Measurements from ENCODE around the gene NPRL2.

DNA sequence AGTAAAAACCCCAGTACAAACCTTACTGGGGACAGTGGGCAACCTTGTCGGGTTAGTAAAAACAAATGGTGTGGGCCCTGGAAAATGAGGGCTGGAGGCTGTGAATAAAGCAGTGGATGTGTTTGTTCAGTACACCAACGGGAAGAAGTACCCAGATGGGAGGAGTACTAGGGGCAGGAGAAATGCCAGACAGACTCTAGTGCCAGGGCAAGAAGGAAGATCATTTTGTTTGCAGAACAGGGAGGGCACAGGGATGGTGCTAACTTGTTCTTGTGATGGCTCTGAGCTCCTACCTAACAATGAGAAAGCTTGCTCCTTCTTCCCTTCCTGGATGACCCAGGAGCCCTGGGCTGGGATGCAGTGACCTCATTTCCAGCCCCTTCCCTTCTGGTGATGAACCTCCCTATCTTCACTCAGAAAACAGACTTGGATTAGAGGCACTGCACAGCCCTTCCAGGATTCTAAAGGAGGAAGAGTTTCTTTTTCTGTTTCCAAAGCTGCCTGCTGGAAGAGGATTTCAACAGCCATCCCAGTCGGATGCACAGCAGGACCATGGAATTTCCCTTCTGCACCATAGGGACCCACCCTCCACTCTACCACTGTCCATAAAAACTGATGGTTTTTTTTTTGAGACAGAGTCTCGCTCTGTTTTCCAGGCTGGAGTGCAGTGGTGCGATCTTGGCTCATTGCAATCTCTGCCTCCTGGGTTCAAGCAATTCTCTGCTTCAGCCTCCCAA lies 16.1 kb downstream of the NPRL2 start:
- TF ChIP-seq, protein P1, sequence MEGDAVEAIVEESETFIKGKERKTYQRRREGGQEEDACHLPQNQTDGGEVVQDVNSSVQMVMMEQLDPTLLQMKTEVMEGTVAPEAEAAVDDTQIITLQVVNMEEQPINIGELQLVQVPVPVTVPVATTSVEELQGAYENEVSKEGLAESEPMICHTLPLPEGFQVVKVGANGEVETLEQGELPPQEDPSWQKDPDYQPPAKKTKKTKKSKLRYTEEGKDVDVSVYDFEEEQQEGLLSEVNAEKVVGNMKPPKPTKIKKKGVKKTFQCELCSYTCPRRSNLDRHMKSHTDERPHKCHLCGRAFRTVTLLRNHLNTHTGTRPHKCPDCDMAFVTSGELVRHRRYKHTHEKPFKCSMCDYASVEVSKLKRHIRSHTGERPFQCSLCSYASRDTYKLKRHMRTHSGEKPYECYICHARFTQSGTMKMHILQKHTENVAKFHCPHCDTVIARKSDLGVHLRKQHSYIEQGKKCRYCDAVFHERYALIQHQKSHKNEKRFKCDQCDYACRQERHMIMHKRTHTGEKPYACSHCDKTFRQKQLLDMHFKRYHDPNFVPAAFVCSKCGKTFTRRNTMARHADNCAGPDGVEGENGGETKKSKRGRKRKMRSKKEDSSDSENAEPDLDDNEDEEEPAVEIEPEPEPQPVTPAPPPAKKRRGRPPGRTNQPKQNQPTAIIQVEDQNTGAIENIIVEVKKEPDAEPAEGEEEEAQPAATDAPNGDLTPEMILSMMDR (IDR thresholded peaks at IDR 0.05; ENCODE audit: control extremely low read depth in 1 of 3, insufficient read depth in 1 of 3, low read depth in 1 of 3, low read length in 3 of 3), result no peak
- no peak for TF ChIP-seq POLR2A (IDR thresholded peaks at IDR 0.05; ENCODE audit: control extremely low read depth in 1 of 2, low read depth in 2 of 2, low read length in 2 of 2)
- TF ChIP-seq RBBP5 (IDR thresholded peaks at IDR 0.05; ENCODE audit: borderline replicate concordance, low read depth, low read length), result no peak
- no peak for TF ChIP-seq NRF1 (IDR thresholded peaks at IDR 0.05; ENCODE audit: low read depth, low read length)
- TF ChIP-seq EP300 (IDR thresholded peaks at IDR 0.05; ENCODE audit: borderline replicate concordance in 1 of 2, low read depth in 2 of 2, low read length in 2 of 2), result no peak
- no peak for TF ChIP-seq POLR2AphosphoS5 (IDR thresholded peaks at IDR 0.05; ENCODE audit: low read depth, low read length)
- TF ChIP-seq TBP (IDR thresholded peaks at IDR 0.05; ENCODE audit: low read depth, low read length), result no peak
- no peak for TF ChIP-seq EZH2 (IDR thresholded peaks at IDR 0.05; ENCODE audit: low read depth, low read length, severe bottlenecking)
- no peak for TF ChIP-seq EGR1 (IDR thresholded peaks at IDR 0.05; ENCODE audit: borderline replicate concordance, low read depth, low read length)
- no peak for TF ChIP-seq SP2 (IDR thresholded peaks at IDR 0.05; ENCODE audit: low read length)

Data from H1 (cell line).